Karpas-422 (cell line): ENCODE measurements around the gene CRTC2. TPM values are rescaled to one million over a fixed set of nuclear protein-coding genes. Genes with fewer than 3 reads are reported as not detected.
"Not testable (repeated sequence)": the region's sequence is repeated elsewhere in the genome, so short reads cannot be mapped to it uniquely, and the experiment has no call there.

ENCODE experiments used
- DNase-seq: peaks from one replicate; pipeline ENCODE4 v3.0.0-alpha.2; 2015
- H2AFZ ChIP-seq: fragments of 200-600 bp; sonication (generic); 2 replicates; pipeline ENCODE4 v1.6.1; 2014; ENCODE audit warnings: antibody characterized with exemption, low read length, mixed read lengths
- H3K27ac ChIP-seq: fragments of 200-600 bp; sonication (generic); 2 replicates; pipeline ENCODE4 v1.5.1; 2014; ENCODE audit warnings: mild to moderate bottlenecking, low read length, moderate library complexity
- H3K27me3 ChIP-seq: fragments of 200-600 bp; sonication (generic); 2 replicates; pipeline ENCODE4 v1.6.1; 2014; ENCODE audit warnings: low read length, mixed read lengths
- H3K36me3 ChIP-seq: fragments of 200-600 bp; sonication (generic); 2 replicates; pipeline ENCODE4 v1.6.1; 2014; ENCODE audit warnings: low read length, mixed read lengths; ENCODE audit not compliant: insufficient read depth
- H3K4me1 ChIP-seq: fragments of 200-600 bp; sonication (generic); 2 replicates; pipeline ENCODE4 v1.6.1; 2014; ENCODE audit warnings: mild to moderate bottlenecking, low read length, mixed read lengths
- H3K4me2 ChIP-seq: fragments of 200-600 bp; sonication (generic); 2 replicates; pipeline ENCODE4 v1.6.1; 2014; ENCODE audit warnings: low read length, low read depth, mild to moderate bottlenecking; ENCODE audit not compliant: poor library complexity, severe bottlenecking
- H3K4me3 ChIP-seq: fragments of 200-600 bp; sonication (generic); 2 replicates; pipeline ENCODE4 v1.5.1; 2014; ENCODE audit warnings: mild to moderate bottlenecking, antibody characterized with exemption, low read length, mixed read lengths
- H3K79me2 ChIP-seq: fragments of 200-600 bp; sonication (generic); 2 replicates; pipeline ENCODE4 v1.6.1; 2014; ENCODE audit warnings: mild to moderate bottlenecking, low read length, mixed read lengths
- H3K9ac ChIP-seq: fragments of 200-600 bp; sonication (generic); 2 replicates; pipeline ENCODE4 v1.6.0; 2014; ENCODE audit warnings: low read length
- H3K9me2 ChIP-seq: fragments of 200-600 bp; sonication (generic), shearing (Covaris generic); replicated peaks from 2 replicates; pipeline ENCODE4 v1.6.0; 2014; ENCODE audit warnings: mild to moderate bottlenecking, low read length, moderate library complexity; ENCODE audit not compliant: insufficient read depth
- H3K9me3 ChIP-seq: fragments of 300-700, 200-600 bp; sonication (generic); 2 replicates; pipeline ENCODE4 v1.6.1; 2014; ENCODE audit warnings: low read length, mixed read lengths
- H4K20me1 ChIP-seq: fragments of 200-600 bp; sonication (generic); 2 replicates; pipeline ENCODE4 v1.6.1; 2014; ENCODE audit warnings: mild to moderate bottlenecking, antibody characterized with exemption, low read length, low read depth; ENCODE audit not compliant: insufficient read depth
- total RNA-seq: library from RNA; depleted of rRNA; stranded (reverse); fragments of >200 nt; shearing (Covaris generic); gene quantifications from 2 replicates; pipeline ENCODE4 v1.2.3, GENCODE V29; 2014; ENCODE audit warnings: low replicate concordance

CRTC2 gene
- total RNA-seq, 1 experiment from 2014 or later = 28.3 TPM

DNA sequence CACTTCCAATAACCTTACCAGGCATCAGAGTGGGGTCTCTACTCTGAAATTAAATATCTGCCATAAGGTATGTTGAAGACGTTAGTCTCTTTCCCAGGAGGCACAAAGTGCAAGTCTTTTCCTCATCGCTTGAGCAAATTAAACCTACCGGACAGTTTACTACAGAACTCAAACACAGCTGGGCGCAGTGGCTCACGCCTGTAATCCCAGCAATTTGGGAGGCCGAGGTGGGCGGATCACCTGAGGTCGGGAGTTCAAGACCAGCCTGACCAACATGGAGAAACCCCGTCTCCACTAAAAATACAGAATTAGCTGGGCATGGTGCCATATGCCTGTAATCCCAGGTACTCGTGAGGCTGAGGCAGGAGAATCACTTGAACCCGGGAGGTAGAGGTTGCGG lies 20.7 kb upstream of the CRTC2 start:
- Histone ChIP-seq H3K79me2 (peaks cover 20% of the 10 kb centered on the region), H3K4me1 (peaks cover 34% of the 10 kb centered on the region), H3K36me3 (peaks cover 15% of the 10 kb centered on the region; the same call in 1 of the 2 replicates), H3K4me3 (peak overlapping the region; percentile 92; the same call in 1 of the 2 replicates), H3K4me2 (peak overlapping the region; percentile 85), H3K9ac (peak overlapping the region; percentile 88)
- not testable (repeated sequence) for H3K27me3 ChIP-seq, H2AFZ ChIP-seq, H3K9me3 ChIP-seq, H3K9me2 ChIP-seq, H4K20me1 ChIP-seq, DNase-seq, H3K27ac ChIP-seq

DNA sequence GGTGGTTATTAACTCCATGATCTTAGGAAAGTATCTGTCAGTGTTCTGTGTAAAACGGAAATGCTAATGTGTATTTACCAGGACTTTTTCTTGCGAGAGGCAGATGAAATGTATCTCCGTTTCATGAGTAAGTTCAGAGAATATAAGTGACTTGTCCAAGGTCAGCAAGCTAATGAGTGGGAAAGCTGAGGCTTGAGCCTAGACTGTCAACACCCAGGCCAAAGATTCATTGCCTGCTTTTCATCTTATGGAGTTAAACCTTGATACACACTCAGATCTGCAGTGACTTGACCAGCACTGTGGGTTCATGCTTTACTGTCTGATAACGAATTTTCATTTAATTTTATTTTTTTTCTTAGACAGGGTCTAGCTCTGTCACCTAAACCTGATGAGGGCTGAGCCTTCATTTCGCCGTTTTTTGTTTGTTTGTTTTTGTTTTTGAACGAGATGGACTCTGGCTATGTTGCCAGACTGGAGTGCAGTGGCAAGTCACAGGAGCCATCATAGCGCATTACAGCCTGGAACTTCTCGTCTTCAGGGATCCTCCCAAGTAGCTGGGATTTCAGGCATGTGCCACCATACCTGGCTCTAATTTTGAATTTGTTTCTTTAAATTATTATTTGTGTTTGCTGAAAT lies 20.0 kb upstream of the CRTC2 start:
- peak overlapping the region; percentile 92 for H3K4me3 ChIP-seq
- peak overlapping the region; percentile 97 for H2AFZ ChIP-seq
- H3K79me2 ChIP-seq = peaks cover 20% of the 10 kb centered on the region
- peak overlapping the region; percentile 85 for H3K4me2 ChIP-seq
- peak overlapping the region; percentile 77 for H3K27ac ChIP-seq
- H3K9me3 ChIP-seq = no peaks in the 10 kb centered on the region
- no peak for DNase-seq
- H3K9ac ChIP-seq = peak overlapping the region; percentile 88
- no peaks in the 10 kb centered on the region for H4K20me1 ChIP-seq
- H3K27me3 ChIP-seq = no peaks in the 10 kb centered on the region
- peaks cover 40% of the 10 kb centered on the region for H3K4me1 ChIP-seq
- peaks cover 22% of the 10 kb centered on the region; the same call in 1 of the 2 replicates for H3K36me3 ChIP-seq
- no peaks in the 10 kb centered on the region for H3K9me2 ChIP-seq

DNA sequence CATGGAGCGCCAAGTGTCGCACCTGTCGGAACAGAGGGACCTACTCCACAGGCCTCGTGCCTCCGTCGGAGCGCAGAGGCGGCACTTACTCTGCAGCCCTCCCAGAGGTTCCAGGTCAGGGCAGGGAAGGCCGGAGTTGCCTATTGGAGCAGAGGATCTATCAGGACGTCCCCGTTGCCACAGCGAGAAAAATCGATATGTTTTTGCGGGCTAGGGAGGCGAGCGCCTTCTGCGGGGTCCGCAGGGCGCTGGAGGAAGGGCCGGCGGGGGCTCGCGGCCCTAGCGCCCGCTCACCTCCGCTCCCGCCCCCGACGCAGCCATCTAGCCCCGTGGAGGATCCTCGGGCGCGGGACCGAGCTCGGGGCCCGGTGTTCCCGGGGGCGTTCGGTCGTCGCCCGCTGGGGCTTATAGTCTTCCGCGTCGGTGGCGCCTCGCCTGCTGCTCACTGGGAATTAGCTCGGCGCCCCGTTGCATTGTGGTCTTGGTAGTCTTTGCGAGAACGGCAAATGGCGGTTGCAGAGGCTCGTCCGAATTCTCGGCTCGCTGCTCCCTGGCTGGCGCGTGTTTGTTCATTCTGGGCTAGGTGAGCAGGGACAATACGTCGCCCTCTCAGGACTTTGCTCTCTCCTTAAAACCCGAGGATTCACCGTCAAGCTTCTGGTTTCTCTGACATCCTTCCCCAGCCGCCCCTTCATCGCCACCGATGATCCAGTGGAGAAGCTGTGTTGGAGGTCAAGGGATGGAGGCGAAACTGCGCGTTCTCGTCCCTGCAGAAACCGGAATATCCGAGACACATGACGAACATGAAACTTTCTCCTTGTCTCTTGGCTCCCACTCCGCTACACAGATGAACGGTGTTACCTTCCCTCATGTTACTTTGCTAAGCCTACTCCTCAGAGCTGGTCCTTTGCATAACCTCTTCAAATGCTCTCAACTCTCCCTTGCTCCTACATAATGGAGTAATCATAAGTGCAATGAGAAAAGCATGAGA lies 19.1 kb upstream of the CRTC2 start, which contains the start of gene JTB:
Gene JTB, minus strand, starts transcription at position 425 of the 991 bp plus-strand sequence. Its CDS starts 422 bp downstream, at position 3.
- H3K27ac ChIP-seq = peak within 1 kb of the TSS; percentile 77
- H3K79me2 ChIP-seq = peaks cover 20% of the 10 kb centered on the region
- H3K4me3 ChIP-seq = peak within 1 kb of the TSS; percentile 92
- peak; percentile 93 for DNase-seq
- H3K27me3 ChIP-seq = no peaks in the 10 kb centered on the region
- H3K4me2 ChIP-seq = peak within 1 kb of the TSS; percentile 85
- H2AFZ ChIP-seq = peak within 1 kb of the TSS; percentile 97
- H3K4me1 ChIP-seq = peaks cover 48% of the 10 kb centered on the region
- H3K9ac ChIP-seq = peak within 1 kb of the TSS; percentile 88
- no peaks in the 10 kb centered on the region for H4K20me1 ChIP-seq
- H3K36me3 ChIP-seq = peaks cover 23% of the 10 kb centered on the region; the same call in 1 of the 2 replicates
- H3K9me3 ChIP-seq = no peaks in the 10 kb centered on the region
- no peaks in the 10 kb centered on the region for H3K9me2 ChIP-seq

DNA sequence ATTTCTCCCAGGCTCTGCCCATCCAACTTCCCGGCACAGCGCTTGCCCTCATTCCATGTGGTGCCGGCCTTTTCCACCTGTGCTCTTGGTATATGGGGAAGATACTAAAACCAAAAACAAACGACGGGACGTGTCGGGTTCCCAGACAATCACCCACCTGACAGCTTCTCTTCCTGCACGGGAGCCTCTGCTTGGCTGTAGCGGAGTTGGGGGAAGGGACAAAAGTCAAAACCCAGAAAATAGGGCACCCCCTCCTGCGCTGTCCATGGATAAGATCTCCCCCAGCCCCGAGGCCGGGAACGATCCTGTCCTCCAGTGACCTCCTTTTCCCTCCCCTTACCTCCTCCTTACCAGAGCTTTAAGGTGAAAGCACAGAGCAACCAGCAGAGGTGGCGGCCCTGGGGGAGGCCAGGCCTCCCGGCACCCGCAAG lies 18.4 kb upstream of the CRTC2 start:
- no peak overlapping the region for H2AFZ ChIP-seq
- DNase-seq = no peak

DNA sequence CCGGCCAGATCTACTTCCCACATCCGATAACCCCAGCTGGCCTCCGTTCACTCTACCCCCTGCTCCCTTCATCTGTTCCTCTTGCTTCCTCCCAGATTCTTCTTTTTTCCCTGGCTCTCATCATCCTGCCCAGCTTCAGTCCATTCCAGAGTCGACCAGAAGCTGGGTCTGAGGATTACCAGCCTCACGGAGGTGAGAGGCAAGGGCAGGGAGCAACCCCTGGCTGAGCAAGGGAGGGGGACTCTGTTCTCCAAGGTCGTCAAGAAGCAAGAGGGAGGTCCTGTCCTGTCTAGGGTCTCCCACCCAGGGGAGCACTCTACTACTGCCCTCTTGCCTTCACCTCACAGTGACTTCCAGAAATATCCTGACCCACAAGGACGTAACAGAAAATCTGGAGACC lies 15.1 kb upstream of the CRTC2 start:
- no peaks in the 10 kb centered on the region for H3K27me3 ChIP-seq
- peaks cover 23% of the 10 kb centered on the region; the same call in 1 of the 2 replicates for H3K36me3 ChIP-seq
- no peak overlapping the region for H3K4me2 ChIP-seq
- H3K9me2 ChIP-seq = no peaks in the 10 kb centered on the region
- H3K4me1 ChIP-seq = peaks cover 57% of the 10 kb centered on the region
- H3K9me3 ChIP-seq = no peaks in the 10 kb centered on the region
- H3K9ac ChIP-seq = no peak overlapping the region
- no peak overlapping the region for H2AFZ ChIP-seq
- H3K27ac ChIP-seq = no peak overlapping the region
- DNase-seq = no peak
- H3K79me2 ChIP-seq = peaks cover 22% of the 10 kb centered on the region
- H4K20me1 ChIP-seq = no peaks in the 10 kb centered on the region
- H3K4me3 ChIP-seq = no peak overlapping the region

More for the DNA sequence above, 18.4 kb upstream of the CRTC2 start:
- Histone ChIP-seq H3K4me1 (peaks cover 55% of the 10 kb centered on the region), H3K27ac (peak overlapping the region; percentile 77), H3K79me2 (peaks cover 20% of the 10 kb centered on the region), H3K27me3 (no peaks in the 10 kb centered on the region), H3K36me3 (peaks cover 23% of the 10 kb centered on the region; the same call in 1 of the 2 replicates), H3K4me2 (peak overlapping the region; percentile 85), H3K9ac (peak overlapping the region; percentile 88), H3K9me3 (no peaks in the 10 kb centered on the region), H3K4me3 (peak overlapping the region; percentile 92), H4K20me1 (no peaks in the 10 kb centered on the region), H3K9me2 (no peaks in the 10 kb centered on the region)

DNA sequence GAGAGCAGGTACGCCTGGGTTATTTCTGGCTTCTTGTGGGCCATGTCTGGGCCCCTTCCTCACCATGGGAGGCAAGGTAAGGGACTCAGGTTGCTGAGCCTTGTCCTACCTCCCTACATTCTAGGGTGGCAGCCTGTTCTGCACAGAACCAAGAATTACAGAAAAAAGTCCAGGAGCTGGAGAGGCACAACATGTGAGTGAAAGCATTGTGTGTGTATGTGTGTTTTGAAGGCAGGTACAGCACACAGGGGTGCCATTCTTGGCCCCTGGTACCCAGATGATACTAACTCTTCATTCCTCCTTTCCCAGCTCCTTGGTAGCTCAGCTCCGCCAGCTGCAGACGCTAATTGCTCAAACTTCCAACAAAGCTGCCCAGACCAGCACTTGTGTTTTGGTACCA lies 14.7 kb upstream of the CRTC2 start:
- H3K27ac ChIP-seq = 0 out of 2 replicates have a peak overlapping the region, but pooled peaks have one; percentile 66

DNA sequence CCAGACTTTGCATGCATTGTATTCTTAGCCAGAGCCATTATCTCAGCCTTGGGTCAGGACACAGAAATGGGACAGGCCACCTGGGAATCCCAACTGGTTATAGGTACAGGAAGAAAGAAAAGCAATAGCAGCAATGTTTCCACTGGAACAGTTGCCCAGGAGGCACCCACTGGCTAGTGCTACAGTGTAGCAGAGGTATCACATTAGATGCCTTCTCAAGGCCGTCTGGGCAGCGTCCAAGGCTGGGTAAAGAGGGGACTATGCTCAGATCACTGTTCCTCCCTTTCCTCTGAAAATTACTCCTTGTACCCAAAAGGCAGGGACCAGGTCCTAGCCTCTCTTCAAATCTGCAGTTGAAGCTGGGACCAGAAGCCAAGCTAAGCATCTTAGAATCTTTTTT lies 11.9 kb upstream of the CRTC2 start:
- H3K79me2 ChIP-seq = peaks cover 18% of the 10 kb centered on the region
- H3K9ac ChIP-seq = no peak overlapping the region
- no peaks in the 10 kb centered on the region for H4K20me1 ChIP-seq
- DNase-seq = no peak
- no peaks in the 10 kb centered on the region for H3K27me3 ChIP-seq
- H3K27ac ChIP-seq = no peak overlapping the region
- H3K4me3 ChIP-seq = no peak overlapping the region
- peaks cover 56% of the 10 kb centered on the region for H3K4me1 ChIP-seq
- no peaks in the 10 kb centered on the region for H3K9me3 ChIP-seq
- no peaks in the 10 kb centered on the region for H3K9me2 ChIP-seq
- no peak overlapping the region for H3K4me2 ChIP-seq
- H2AFZ ChIP-seq = no peak overlapping the region
- H3K36me3 ChIP-seq = peaks cover 17% of the 10 kb centered on the region; the same call in 1 of the 2 replicates

More for the DNA sequence above, 14.7 kb upstream of the CRTC2 start:
- Histone ChIP-seq H3K4me1 (peaks cover 55% of the 10 kb centered on the region), H4K20me1 (no peaks in the 10 kb centered on the region), H3K9me3 (no peaks in the 10 kb centered on the region), H3K27me3 (no peaks in the 10 kb centered on the region), H3K79me2 (peaks cover 26% of the 10 kb centered on the region), H3K4me2 (no peak overlapping the region), H3K9ac (no peak overlapping the region), H3K4me3 (no peak overlapping the region), H2AFZ (no peak overlapping the region), H3K9me2 (no peaks in the 10 kb centered on the region), H3K36me3 (peaks cover 23% of the 10 kb centered on the region; the same call in 1 of the 2 replicates)
- no peak for DNase-seq

DNA sequence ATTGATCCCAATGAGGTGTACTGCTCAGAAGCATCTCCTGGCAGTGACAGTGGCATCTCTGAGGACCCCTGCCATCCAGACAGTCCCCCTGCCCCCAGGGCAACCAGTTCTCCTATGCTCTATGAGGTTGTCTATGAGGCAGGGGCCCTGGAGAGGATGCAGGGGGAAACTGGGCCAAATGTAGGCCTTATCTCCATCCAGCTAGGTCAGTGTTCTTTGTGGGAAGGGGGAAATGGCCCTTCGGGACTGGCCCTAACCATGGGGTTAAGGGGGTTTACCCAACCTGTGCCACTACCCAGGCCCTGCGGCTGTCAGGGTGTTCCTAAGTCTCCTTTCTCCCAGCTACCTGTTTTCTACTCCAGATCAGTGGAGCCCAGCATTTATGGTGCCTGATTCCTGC lies 10.6 kb upstream of the CRTC2 start:
- peaks cover 53% of the 10 kb centered on the region for H3K4me1 ChIP-seq
- peak overlapping the region; percentile 92 for H3K9ac ChIP-seq
- DNase-seq = no peak
- H3K27ac ChIP-seq = peak overlapping the region; percentile 87
- H3K9me3 ChIP-seq = no peaks in the 10 kb centered on the region
- H3K4me3 ChIP-seq = peak overlapping the region; percentile 83
- H3K36me3 ChIP-seq = peaks cover 7% of the 10 kb centered on the region; the same call in 1 of the 2 replicates
- no peaks in the 10 kb centered on the region for H3K27me3 ChIP-seq
- no peaks in the 10 kb centered on the region for H3K9me2 ChIP-seq
- peaks cover 18% of the 10 kb centered on the region for H3K79me2 ChIP-seq
- H2AFZ ChIP-seq = no peak overlapping the region
- H3K4me2 ChIP-seq = peak overlapping the region; percentile 99
- H4K20me1 ChIP-seq = no peaks in the 10 kb centered on the region
